NT2/D1 (cell line): ENCODE measurements around the gene PPARGC1A.

ENCODE experiments used
- YY1 ChIP-seq: IDR thresholded peaks from 2 replicates; pipeline ENCODE4 v1.6.1; 2011; ENCODE audit not compliant: insufficient read length, insufficient read depth
- ZNF274 ChIP-seq: IDR thresholded peaks from 2 replicates; pipeline ENCODE4 v1.6.1; 2011; ENCODE audit warnings: mild to moderate bottlenecking, low read depth, low read length

GRCh38 chr4:23782778-23783437 lies 106.9 kb downstream of the PPARGC1A start:
- TF ChIP-seq YY1 (no peak), ZNF274 (no peak)
